ENCODE data around the gene RPL6. TPM values are rescaled to one million over a fixed set of nuclear protein-coding genes. Genes with fewer than 3 reads are reported as not detected.

The RPL6 gene
- total RNA-seq, 2 donors from 2014 or later = 737 to 1,506 TPM

DNA sequence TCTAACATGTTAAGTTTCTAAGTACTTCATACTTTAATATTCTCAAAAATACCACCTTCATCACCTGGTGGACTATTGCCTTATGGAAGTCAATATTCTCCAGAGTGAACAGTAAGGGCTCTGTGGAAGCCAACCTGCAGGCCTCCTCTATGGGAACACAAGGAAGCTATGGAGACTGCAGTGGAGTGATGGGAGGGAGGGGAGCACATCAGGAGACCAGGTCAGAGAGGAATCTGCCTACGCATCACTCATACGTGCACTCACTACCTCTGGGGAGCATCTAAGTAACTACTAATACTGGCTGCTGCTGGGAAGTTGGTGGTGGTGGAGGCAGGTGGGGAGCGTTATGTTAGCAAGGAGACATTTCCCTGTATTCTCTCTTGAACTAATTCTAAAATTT is 47.1 kb downstream of the RPL6 start:
- DNase-seq (ENCODE audit: low spot score) = no peak
- no peak overlapping the region for H3K4me3 ChIP-seq
- WGBS = 93% methylated on average over 3 of the region's 3 CpGs
- no peak overlapping the region for H3K27ac ChIP-seq
- H3K36me3 ChIP-seq = no peaks in the 10 kb centered on the region
- H3K27me3 ChIP-seq (replicated peaks; ENCODE audit: insufficient read depth) = no peaks in the 10 kb centered on the region
- TF ChIP-seq POLR2AphosphoS5 (IDR thresholded peaks at IDR 0.05) (no peak), CTCF (IDR thresholded peaks at IDR 0.05) (no peak), POLR2A (IDR thresholded peaks at IDR 0.05) (no peak)
- intact Hi-C loops (cut with DNase I) = no loop called here
- H3K4me1 ChIP-seq (replicated peaks) = no peaks in the 10 kb centered on the region
- no peaks in the 10 kb centered on the region for H3K9me3 ChIP-seq

DNA sequence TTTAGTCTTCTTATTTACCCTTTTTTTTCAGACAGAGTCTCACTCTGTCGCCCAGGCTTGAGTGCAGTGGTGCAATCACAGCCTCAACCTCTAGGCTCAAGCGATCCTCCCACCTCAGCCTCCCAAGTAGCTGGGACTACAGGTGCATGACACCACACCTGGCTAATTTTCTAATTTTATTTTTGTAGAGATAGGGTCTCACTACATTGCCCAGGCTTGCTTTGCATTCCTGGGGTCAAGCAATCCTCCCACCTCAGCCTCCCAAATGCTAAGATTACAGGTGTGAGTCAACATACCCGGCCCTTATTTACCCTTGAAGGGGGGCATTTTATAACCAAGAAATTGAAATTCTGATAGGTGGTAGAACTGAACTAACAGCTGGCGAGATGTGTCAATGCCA is 48.1 kb downstream of the RPL6 start:
- TF ChIP-seq CTCF (IDR thresholded peaks at IDR 0.05) (no peak), POLR2A (IDR thresholded peaks at IDR 0.05) (no peak), POLR2AphosphoS5 (IDR thresholded peaks at IDR 0.05) (no peak)
- 85% methylated on average over 4 of the region's 4 CpGs for whole genome bisulfite sequencing
- Histone ChIP-seq H3K9me3 (no peaks in the 10 kb centered on the region), H3K4me1 (replicated peaks) (no peaks in the 10 kb centered on the region), H3K27me3 (replicated peaks; ENCODE audit: insufficient read depth) (no peaks in the 10 kb centered on the region), H3K27ac (no peak overlapping the region), H3K4me3 (no peak overlapping the region), H3K36me3 (no peaks in the 10 kb centered on the region)
- intact Hi-C loops (cut with DNase I) = no loop called here
- no peak for DNase-seq (ENCODE audit: low spot score)

DNA sequence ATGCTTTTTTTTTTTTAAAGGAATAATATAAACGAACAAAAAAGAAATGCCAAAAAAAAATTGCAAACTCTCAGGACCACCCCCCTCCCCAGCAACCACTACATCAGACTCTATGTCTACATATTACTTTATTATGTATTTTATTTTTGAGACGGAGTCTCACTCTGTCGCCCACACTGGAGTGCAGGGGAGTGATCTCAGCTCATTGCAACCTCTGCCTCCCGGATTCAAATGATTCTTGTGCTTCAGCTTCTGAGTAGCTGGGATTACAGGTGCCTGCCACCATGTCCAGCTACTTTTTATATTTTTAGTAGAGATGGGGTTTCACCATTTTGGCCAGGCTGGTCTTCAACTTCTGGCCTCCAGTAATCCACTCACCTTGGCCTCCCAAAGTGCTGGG is 50.1 kb downstream of the RPL6 start:
- H3K36me3 ChIP-seq = no peaks in the 10 kb centered on the region
- no peak overlapping the region for H3K4me3 ChIP-seq
- H3K27ac ChIP-seq = no peak overlapping the region
- 96% methylated on average over 4 of the region's 4 CpGs for WGBS
- H3K9me3 ChIP-seq = no peaks in the 10 kb centered on the region
- TF ChIP-seq POLR2A (IDR thresholded peaks at IDR 0.05) (no peak), POLR2AphosphoS5 (IDR thresholded peaks at IDR 0.05) (no peak), CTCF (IDR thresholded peaks at IDR 0.05) (no peak)
- no peak for DNase-seq (ENCODE audit: low spot score)
- intact Hi-C loops (cut with DNase I) = no loop called here
- H3K27me3 ChIP-seq (replicated peaks; ENCODE audit: insufficient read depth) = no peaks in the 10 kb centered on the region
- H3K4me1 ChIP-seq (replicated peaks) = no peaks in the 10 kb centered on the region

GRCh38 chr12:112357214-112357613 is 52.2 kb downstream of the RPL6 start:
- Histone ChIP-seq H3K27ac (no peak overlapping the region), H3K4me1 (replicated peaks) (no peaks in the 10 kb centered on the region), H3K27me3 (replicated peaks; ENCODE audit: insufficient read depth) (no peaks in the 10 kb centered on the region), H3K4me3 (no peak overlapping the region), H3K36me3 (no peaks in the 10 kb centered on the region), H3K9me3 (no peaks in the 10 kb centered on the region)
- 62% methylated on average over 2 of the region's 2 CpGs for WGBS
- intact Hi-C loops (cut with DNase I) = no loop called here
- no peak for DNase-seq (ENCODE audit: low spot score)
- TF ChIP-seq POLR2A (IDR thresholded peaks at IDR 0.05) (no peak), POLR2AphosphoS5 (IDR thresholded peaks at IDR 0.05) (no peak), CTCF (IDR thresholded peaks at IDR 0.05) (no peak)

Other genes with a start within 250 kb of the RPL6 start
- 10 to 100 TPM; 50.6 to 73.4 TPM for gene HECTD4, start 27.2 kb downstream of the RPL6 start, total RNA-seq
- 10 to 100 TPM; 61.0 to 61.3 TPM for gene PTPN11, start 9.3 kb upstream of the RPL6 start, total RNA-seq